ENCODE data around the gene NEDD4L. TPM values are rescaled to one million over a fixed set of nuclear protein-coding genes. Genes with fewer than 3 reads are reported as not detected.
A peak's percentile ranks its signal among the peaks of the same experiment; 100 is the strongest.
"Not testable (repeated sequence)": the region's sequence is repeated elsewhere in the genome, so short reads cannot be mapped to it uniquely, and the experiment has no call there.

Gene NEDD4L
- total and polyA plus RNA-seq, 10 of the 15 experiments (the other 5 are each of a cell fraction or from before 2014, with no cell fraction given): 7.4 to 24.0 (median 17.7) TPM

DNA sequence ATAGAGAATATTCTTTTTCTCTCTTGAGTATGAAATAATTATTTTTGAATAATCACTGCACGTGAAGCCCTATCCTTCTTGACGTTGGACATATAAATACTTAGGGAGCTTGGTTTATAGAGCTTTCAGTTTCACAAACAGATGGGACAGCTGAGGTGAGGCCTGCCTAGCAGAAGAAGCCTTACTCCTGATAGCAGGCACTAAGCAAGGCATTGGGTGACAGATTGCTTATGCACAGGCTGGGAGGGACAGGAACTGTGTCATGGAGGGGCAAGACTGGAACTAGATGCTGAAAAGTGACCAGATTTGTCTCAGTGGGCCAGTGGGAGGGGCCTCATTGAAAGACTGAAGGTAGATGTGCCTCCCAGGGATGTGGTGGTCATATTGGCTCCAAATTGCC is 220.8 kb downstream of the NEDD4L start (continued):
- TF ChIP-seq SKIL (IDR thresholded peaks at IDR 0.05; ENCODE audit: low read depth, poor library complexity, severe bottlenecking) (no peak), EED (IDR thresholded peaks at IDR 0.05; ENCODE audit: low read depth) (no peak)

- H3K36me3 ChIP-seq (ENCODE audit: control insufficient read depth in 2 of 2, insufficient read depth in 2 of 2, low read length in 1 of 2); intact Hi-C loops (cut with micrococcal nuclease; ENCODE audit: unreplicated experiment); POLR2A ChIA-PET; H3K27me3 ChIP-seq (replicated peaks in 1 of 2; ENCODE audit: control insufficient read depth in 2 of 2, insufficient read depth in 2 of 2, low read length in 1 of 2); H3K27ac ChIP-seq (ENCODE audit: control insufficient read depth, insufficient read depth); in situ Hi-C loops (cut with MboI); RAD21 ChIA-PET (ENCODE audit: unreplicated experiment); ATAC-seq; FAIRE-seq; H3K4me1 ChIP-seq (ENCODE audit: control insufficient read depth, insufficient read depth, low read length); H2AFZ ChIP-seq (ENCODE audit: control insufficient read depth, low read depth, low read length); H3K79me2 ChIP-seq (ENCODE audit: control insufficient read depth, insufficient read depth, low read length); H3K4me3 ChIP-seq; DNase-seq (ENCODE audit: low read depth, low spot score); H3K4me2 ChIP-seq (ENCODE audit: control insufficient read depth, insufficient read depth); H4K20me1 ChIP-seq (ENCODE audit: control insufficient read depth, insufficient read depth); H3K9me3 ChIP-seq (replicated peaks; ENCODE audit: control insufficient read depth, insufficient read depth, low read length); BruUV-seq (replicated peaks); H3K9ac ChIP-seq (ENCODE audit: control insufficient read depth, insufficient read depth, low read length): not testable (repeated sequence)
- 89% methylated on average over 3 of the region's 3 CpGs for WGBS (ENCODE audit: insufficient coverage, insufficient replicate concordance, low lambda C conversion rate, missing lambda C conversion rate)
- CTCF ChIA-PET: interaction anchor here (1.0 to 1.7 kb wide), 3 partner anchors 11 to 27 kb away, joined by 3 read pairs; no protein-coding TSS in a partner anchor
- SMC1A ChIA-PET (ENCODE audit: uncharacterized antibody, unreplicated experiment): interaction anchor here (0.8 to 2.2 kb wide), 5 partner anchors 8 to 24 kb away, joined by 3 to 8 read pairs (median 3); no protein-coding TSS in a partner anchor
Measured at GRCh38 chr18:58265489-58265888, 221.5 kb downstream of the NEDD4L start.

GRCh38 chr18:58266291-58266690 is 222.3 kb downstream of the NEDD4L start:
- 0 out of 2 replicates have a peak, but pooled peaks have one; percentile 17 for TF ChIP-seq HSF1 (IDR thresholded peaks at IDR 0.05; ENCODE audit: low read depth, low read length)
- TF ChIP-seq PML (IDR thresholded peaks at IDR 0.05; ENCODE audit: low read length): no peak
- RAD21 ChIA-PET (ENCODE audit: unreplicated experiment): no interaction called here
- in situ Hi-C loops (cut with MboI): no loop called here
- WGBS (ENCODE audit: insufficient coverage, insufficient replicate concordance, low lambda C conversion rate, missing lambda C conversion rate): 50% methylated on average over 1 of the region's 1 CpG
- H3K9ac ChIP-seq (ENCODE audit: control insufficient read depth, insufficient read depth, low read length): no peak overlapping the region
- BruUV-seq (replicated peaks): no TSS peak
- H3K36me3 ChIP-seq (ENCODE audit: control insufficient read depth in 2 of 2, insufficient read depth in 2 of 2, low read length in 1 of 2): no peaks in the 10 kb centered on the region
- no peaks in the 10 kb centered on the region for H4K20me1 ChIP-seq (ENCODE audit: control insufficient read depth, insufficient read depth)
- SMC1A ChIA-PET (ENCODE audit: uncharacterized antibody, unreplicated experiment): no interaction called here
- no peak for DNase-seq (ENCODE audit: low read depth, low spot score)
- no peak overlapping the region for H3K4me3 ChIP-seq
- H3K9me3 ChIP-seq (replicated peaks; ENCODE audit: control insufficient read depth, insufficient read depth, low read length): no peaks in the 10 kb centered on the region
- H3K27ac ChIP-seq (ENCODE audit: control insufficient read depth, insufficient read depth): no peak overlapping the region
- CTCF ChIA-PET: no interaction called here
- no peak for FAIRE-seq
- no peak for ATAC-seq
- no peaks in the 10 kb centered on the region for H3K4me1 ChIP-seq (ENCODE audit: control insufficient read depth, insufficient read depth, low read length)
- no peak overlapping the region for H2AFZ ChIP-seq (ENCODE audit: control insufficient read depth, low read depth, low read length)
- no peak overlapping the region for H3K4me2 ChIP-seq (ENCODE audit: control insufficient read depth, insufficient read depth)
- H3K79me2 ChIP-seq (ENCODE audit: control insufficient read depth, insufficient read depth, low read length): no peaks in the 10 kb centered on the region
- POLR2A ChIA-PET: no interaction called here
- H3K27me3 ChIP-seq (replicated peaks in 1 of 2; ENCODE audit: control insufficient read depth in 2 of 2, insufficient read depth in 2 of 2, low read length in 1 of 2): no peaks in the 10 kb centered on the region
- intact Hi-C loops (cut with micrococcal nuclease; ENCODE audit: unreplicated experiment): no loop called here
